IMR-90 (cell line): ENCODE results near the gene RGS19.

Experiments
- BHLHE40 ChIP-seq: fragments of 150-350 bp; IDR thresholded peaks from 2 replicates; pipeline ENCODE4 v1.6.1; 2016; ENCODE audit warnings: mild to moderate bottlenecking, low read depth, low read length
- FOS ChIP-seq: fragments of 150-350 bp; IDR thresholded peaks from 2 replicates; pipeline ENCODE4 v1.6.1; 2016; ENCODE audit warnings: low read depth, low read length
- POLR2A ChIP-seq: IDR thresholded peaks from 2 replicates; pipeline ENCODE4 v1.6.1; 2012; ENCODE audit warnings: mild to moderate bottlenecking, low read depth, low read length
- RAD21 ChIP-seq: IDR thresholded peaks from 2 replicates; pipeline ENCODE4 v1.6.1; 2012; ENCODE audit warnings: low read length, improper control_type of control experiment
- USF2 ChIP-seq: fragments of 150-350 bp; IDR thresholded peaks from 2 replicates; pipeline ENCODE4 v1.6.1; 2017; ENCODE audit warnings: mild to moderate bottlenecking, antibody characterized with exemption, low read length, low read depth
- TF ChIP-seq, protein P1 (sequence below): conservative IDR thresholded peaks from 2 replicates; pipeline ENCODE4 v1.5.1; 2012; ENCODE audit warnings: mild to moderate bottlenecking, low read depth, low read length, improper control_type of control experiment

DNA sequence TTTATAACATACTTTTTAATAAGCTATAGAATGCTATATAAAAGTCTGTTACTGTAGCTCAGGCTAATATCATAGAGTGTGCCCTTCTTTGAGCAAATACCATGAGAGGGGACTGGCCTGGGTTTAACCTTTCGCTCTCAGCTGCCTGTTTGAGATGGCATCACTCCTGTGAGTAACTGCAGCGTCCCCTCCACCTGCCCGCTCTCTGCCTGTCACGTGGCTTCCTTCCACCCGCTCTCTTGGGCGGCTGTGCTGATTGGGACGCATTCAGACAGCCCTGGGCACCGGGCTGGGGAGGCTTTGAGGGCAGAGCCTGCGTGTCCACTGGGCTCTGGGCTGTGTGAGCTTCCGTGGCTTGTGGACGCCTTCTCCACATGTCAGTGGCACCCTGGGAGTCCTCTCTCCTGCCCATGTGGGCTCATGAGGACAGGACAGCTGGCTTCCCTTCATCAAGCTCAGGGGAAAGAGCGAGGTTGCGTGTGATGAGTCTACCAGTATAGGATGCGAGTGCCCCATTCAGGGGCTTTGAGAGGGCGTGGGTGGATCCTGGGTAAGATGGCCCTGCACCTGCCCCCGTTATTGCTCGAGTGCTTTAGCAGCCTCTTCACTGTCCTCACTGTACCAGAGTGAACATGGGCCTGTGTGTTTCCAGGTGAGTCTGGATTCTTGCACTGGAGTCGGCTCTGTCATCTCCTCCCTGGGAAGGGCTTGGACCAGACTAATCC is 54.1 kb downstream of the RGS19 start:
- TF ChIP-seq POLR2A (no peak), BHLHE40 (no peak), RAD21 (no peak), USF2 (no peak), FOS (no peak)
- TF ChIP-seq, protein P1, sequence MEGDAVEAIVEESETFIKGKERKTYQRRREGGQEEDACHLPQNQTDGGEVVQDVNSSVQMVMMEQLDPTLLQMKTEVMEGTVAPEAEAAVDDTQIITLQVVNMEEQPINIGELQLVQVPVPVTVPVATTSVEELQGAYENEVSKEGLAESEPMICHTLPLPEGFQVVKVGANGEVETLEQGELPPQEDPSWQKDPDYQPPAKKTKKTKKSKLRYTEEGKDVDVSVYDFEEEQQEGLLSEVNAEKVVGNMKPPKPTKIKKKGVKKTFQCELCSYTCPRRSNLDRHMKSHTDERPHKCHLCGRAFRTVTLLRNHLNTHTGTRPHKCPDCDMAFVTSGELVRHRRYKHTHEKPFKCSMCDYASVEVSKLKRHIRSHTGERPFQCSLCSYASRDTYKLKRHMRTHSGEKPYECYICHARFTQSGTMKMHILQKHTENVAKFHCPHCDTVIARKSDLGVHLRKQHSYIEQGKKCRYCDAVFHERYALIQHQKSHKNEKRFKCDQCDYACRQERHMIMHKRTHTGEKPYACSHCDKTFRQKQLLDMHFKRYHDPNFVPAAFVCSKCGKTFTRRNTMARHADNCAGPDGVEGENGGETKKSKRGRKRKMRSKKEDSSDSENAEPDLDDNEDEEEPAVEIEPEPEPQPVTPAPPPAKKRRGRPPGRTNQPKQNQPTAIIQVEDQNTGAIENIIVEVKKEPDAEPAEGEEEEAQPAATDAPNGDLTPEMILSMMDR, result no peak
